Lower lobe of right lung (tissue), 2 donors: ENCODE measurements around the gene WDR17. TPM values are rescaled to one million over a fixed set of nuclear protein-coding genes. Genes with fewer than 3 reads are reported as not detected.
A peak's percentile ranks its signal among the peaks of the same experiment; 100 is the strongest.

Experiments used
- ATAC-seq, 2 donors: fragments of 200-7000 bp; cut with Tn5 transposase; one replicate each; pipeline ENCODE4 v1.9.1; 2020 to 2022; ENCODE audit warnings: mild to moderate bottlenecking in 2 of 2, moderate library complexity in 2 of 2
- DNase-seq: peaks from one replicate; pipeline ENCODE4 v3.0.0-alpha.2; 2020
- H3K27ac ChIP-seq: fragments of 200-600 bp; one replicate; pipeline ENCODE4 v1.8.0; 2022
- H3K27me3 ChIP-seq: fragments of 200-600 bp; one replicate; pipeline ENCODE4 v1.8.0; 2022; ENCODE audit warnings: low read depth
- H3K36me3 ChIP-seq: fragments of 200-600 bp; one replicate; pipeline ENCODE4 v1.8.0; 2022; ENCODE audit warnings: mild to moderate bottlenecking
- H3K4me1 ChIP-seq: fragments of 200-600 bp; one replicate; pipeline ENCODE4 v1.8.0; 2022
- H3K4me3 ChIP-seq: fragments of 200-600 bp; one replicate; pipeline ENCODE4 v1.8.0; 2022; ENCODE audit warnings: mild to moderate bottlenecking
- H3K9me3 ChIP-seq: fragments of 200-600 bp; one replicate; pipeline ENCODE4 v1.8.0; 2022
- intact Hi-C: fragments of 100-400 bp; cut with DNase I; formaldehyde crosslinking; loops from one replicate; pipeline ENCODE4 v1.11.0; 2022
- total RNA-seq: library from RNA; stranded (reverse); fragmentation: NEBNext Ultra II Directional; extraction: Animal tissue kit (Norgen Biotek cat#: 25700); gene quantifications from one replicate; pipeline ENCODE4 v1.2.1, GENCODE V29; 2021
- TF ChIP-seq, protein P1 (sequence below): fragments of 200-600 bp; IDR thresholded peaks from one replicate; pipeline ENCODE4 v1.8.0; 2022; ENCODE audit warnings: antibody characterized with exemption, mild to moderate bottlenecking
- donor health status: DM: no; HTN: yes; CAD: no; lungs with severe emphysema.

WDR17 gene
- total RNA-seq, 1 donor from 2014 or later, result 5.6 TPM

DNA sequence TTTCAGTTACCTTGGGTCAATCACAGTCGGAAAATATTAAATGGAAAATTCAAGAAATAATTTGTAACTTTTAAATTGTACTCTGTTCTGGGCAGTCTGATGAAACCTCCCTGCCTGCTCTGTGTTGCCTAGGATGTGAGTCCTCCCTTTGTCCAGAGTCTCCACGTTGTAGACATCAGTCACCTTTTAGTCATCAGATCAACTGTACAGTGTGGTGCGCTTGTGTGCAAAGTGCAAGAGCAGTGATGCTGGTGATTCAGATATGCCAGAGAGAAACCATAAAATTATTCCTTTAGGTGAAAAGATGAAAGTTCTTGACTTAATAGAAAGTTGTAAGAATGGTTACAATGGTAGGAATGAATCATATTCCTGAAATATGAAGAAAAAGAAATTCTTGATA lies 128.3 kb downstream of the WDR17 start:
- TF ChIP-seq, protein P1, sequence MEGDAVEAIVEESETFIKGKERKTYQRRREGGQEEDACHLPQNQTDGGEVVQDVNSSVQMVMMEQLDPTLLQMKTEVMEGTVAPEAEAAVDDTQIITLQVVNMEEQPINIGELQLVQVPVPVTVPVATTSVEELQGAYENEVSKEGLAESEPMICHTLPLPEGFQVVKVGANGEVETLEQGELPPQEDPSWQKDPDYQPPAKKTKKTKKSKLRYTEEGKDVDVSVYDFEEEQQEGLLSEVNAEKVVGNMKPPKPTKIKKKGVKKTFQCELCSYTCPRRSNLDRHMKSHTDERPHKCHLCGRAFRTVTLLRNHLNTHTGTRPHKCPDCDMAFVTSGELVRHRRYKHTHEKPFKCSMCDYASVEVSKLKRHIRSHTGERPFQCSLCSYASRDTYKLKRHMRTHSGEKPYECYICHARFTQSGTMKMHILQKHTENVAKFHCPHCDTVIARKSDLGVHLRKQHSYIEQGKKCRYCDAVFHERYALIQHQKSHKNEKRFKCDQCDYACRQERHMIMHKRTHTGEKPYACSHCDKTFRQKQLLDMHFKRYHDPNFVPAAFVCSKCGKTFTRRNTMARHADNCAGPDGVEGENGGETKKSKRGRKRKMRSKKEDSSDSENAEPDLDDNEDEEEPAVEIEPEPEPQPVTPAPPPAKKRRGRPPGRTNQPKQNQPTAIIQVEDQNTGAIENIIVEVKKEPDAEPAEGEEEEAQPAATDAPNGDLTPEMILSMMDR, result no peak
- Histone ChIP-seq H3K27ac (no peak overlapping the region), H3K27me3 (no peaks in the 10 kb centered on the region), H3K36me3 (no peaks in the 10 kb centered on the region), H3K9me3 (no peaks in the 10 kb centered on the region), H3K4me1 (peaks cover 12% of the 10 kb centered on the region), H3K4me3 (no peak overlapping the region)
- intact Hi-C loops, result no loop called here
- ATAC-seq, result no peak
- no peak for DNase-seq

DNA sequence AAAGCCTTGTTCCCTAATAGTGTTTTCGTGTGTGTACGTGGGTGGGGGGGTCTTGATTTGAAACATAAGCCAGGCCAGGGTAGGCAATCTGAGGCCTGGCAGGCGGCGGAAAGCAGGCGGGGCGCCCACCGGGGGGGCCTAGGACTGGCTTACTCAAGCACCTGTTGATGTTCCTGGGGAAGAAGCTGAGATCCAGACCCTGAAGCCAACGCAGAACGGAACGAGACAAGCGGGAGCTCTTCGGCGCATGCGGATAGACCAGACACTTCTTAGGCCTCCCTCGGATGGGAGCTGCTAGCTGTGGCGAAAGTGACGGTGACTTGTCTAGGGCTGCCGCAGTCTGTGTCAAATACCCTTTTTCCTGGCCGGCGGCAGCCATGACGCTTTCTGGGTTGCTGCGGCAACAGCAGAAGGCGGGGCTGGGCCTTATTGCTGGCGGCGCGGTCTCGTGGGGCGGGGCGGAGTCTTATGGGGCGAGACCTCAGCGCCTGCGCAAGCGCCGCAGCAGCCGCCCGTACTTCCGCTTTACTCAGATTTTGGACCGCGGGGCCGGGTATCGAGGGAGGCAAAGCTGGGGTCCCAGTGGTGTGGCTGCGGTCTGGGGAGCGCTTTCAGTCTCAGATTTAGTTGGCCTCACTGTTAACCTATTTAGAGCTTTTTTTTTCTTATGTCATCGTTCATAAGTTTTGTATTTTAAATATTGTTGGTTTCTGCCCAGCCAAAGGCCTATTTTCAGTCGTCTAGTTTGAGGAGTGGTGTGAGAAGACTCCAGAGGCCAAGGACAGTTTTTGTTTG lies 129.7 kb downstream of the WDR17 start, which contains the start of gene SPATA4:
SPATA4 (minus strand) TSS at position 402 of the 795 bp plus-strand sequence; CDS start at position 379, 23 bp downstream.
- DNase-seq, result peak; percentile 97
- Histone ChIP-seq H3K4me1 (peaks cover 12% of the 10 kb centered on the region), H3K27ac (peak within 1 kb of the TSS; percentile 71), H3K36me3 (no peaks in the 10 kb centered on the region), H3K4me3 (peak within 1 kb of the TSS; percentile 72), H3K9me3 (no peaks in the 10 kb centered on the region), H3K27me3 (no peaks in the 10 kb centered on the region)
- intact Hi-C loops, result no loop called here
- peak; percentile 99 to 100 for ATAC-seq
- TF ChIP-seq, protein P1, result no peak

DNA sequence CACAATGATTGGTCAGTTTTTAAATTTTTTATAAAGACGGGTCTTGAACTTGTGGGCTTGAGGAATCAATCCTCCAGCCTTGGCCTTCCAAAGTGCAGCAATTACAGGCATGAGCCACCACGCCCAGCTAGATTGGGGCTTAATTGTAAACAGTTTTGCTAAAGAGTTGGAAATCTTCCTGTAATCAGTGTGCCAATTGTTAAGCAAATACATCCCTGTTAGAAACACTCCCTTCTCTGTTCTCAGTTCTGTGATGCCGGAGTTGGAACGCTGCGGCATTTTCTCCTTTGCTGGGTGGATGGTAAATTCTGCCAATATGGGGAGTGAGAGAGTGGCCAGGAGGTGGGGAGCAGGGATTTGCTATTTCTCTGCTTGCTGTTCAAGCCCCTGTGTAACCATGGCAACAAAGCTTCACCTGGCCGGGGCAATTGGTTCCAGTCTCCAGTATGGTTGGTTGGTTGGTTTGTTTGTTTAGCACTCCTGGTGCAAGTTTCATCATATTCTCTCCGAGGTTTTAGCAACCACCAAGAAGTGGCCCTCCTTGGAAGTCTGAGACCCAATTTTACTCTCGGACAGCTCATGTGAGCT lies 132.8 kb downstream of the WDR17 start:
- no peak overlapping the region for H3K4me3 ChIP-seq
- intact Hi-C loops, result no loop called here
- H3K27ac ChIP-seq, result no peak overlapping the region
- peaks cover 12% of the 10 kb centered on the region for H3K4me1 ChIP-seq
- no peaks in the 10 kb centered on the region for H3K9me3 ChIP-seq
- TF ChIP-seq, protein P1, result no peak
- no peaks in the 10 kb centered on the region for H3K36me3 ChIP-seq
- peak; percentile 59 to 71 for ATAC-seq
- no peaks in the 10 kb centered on the region for H3K27me3 ChIP-seq
- peak; percentile 49 for DNase-seq

DNA sequence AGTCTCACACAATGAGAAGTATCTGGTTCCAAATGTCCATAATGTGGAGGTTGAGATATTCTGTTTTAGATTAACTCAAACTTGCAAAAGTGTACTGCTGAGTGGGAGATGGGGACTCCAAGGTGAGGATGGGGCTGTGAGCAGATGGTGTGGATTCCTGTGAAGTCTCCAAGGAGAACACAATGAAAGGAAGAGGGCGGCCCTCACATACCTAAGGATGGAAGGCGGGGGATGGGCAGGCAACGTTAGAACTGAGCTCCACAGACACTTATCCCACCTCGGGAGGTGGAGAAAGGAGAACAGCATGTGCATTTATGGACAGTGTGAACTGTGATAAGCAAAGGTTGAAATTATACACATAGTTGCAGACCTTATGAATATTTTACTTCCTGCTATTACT lies 139.7 kb downstream of the WDR17 start:
- H3K36me3 ChIP-seq, result no peaks in the 10 kb centered on the region
- ATAC-seq, result no peak
- intact Hi-C loops, result no loop called here
- TF ChIP-seq, protein P1, result no peak
- no peaks in the 10 kb centered on the region for H3K9me3 ChIP-seq
- H3K4me1 ChIP-seq, result no peaks in the 10 kb centered on the region
- peaks cover 4% of the 10 kb centered on the region for H3K27me3 ChIP-seq
- no peak for DNase-seq
- no peak overlapping the region for H3K27ac ChIP-seq
- H3K4me3 ChIP-seq, result no peak overlapping the region

DNA sequence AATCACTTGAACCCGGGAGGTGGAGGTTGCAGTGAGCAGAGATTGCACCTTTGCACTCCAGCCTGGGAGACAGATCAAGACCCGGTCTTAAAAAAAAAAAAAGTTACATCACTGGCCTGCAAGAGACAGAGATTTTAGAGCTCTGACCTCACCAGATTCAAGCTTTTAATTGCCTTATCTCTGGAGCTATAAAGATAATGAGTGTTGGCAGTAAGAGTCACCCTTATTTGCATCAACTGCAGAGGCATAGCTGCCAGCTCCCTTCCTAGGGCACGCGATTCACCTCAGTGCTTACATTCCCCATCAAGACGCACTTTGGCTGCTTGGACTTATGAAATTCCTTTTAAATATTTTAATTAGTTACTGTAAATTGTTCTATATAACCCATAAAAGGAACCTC lies 142.2 kb downstream of the WDR17 start:
- no peak for DNase-seq
- no peak for ATAC-seq
- TF ChIP-seq, protein P1, result no peak

More for the DNA sequence above, 142.2 kb downstream of the WDR17 start:
- Histone ChIP-seq H3K4me1 (no peaks in the 10 kb centered on the region), H3K4me3 (no peak overlapping the region), H3K27me3 (peaks cover 4% of the 10 kb centered on the region), H3K9me3 (no peaks in the 10 kb centered on the region), H3K27ac (no peak overlapping the region), H3K36me3 (no peaks in the 10 kb centered on the region)
- intact Hi-C loops, result no loop called here
